ENCODE measurements around the gene BMF. TPM values are rescaled to one million over a fixed set of nuclear protein-coding genes. Genes with fewer than 3 reads are reported as not detected.

BMF gene
- total and polyA plus RNA-seq, 3 donors from 2014 or later, result 4.9 to 7.7 (median 6.9) TPM

- no peaks in the 10 kb centered on the region for H3K36me3 ChIP-seq (ENCODE audit: low read depth, missing control alignments)
- H3K4me3 ChIP-seq, result no peak overlapping the region
- no peak overlapping the region for H3K27ac ChIP-seq
- H3K4me1 ChIP-seq, result peaks cover 12% of the 10 kb centered on the region
- intact Hi-C loops (cut with DNase I; ENCODE audit: low total_unique reads), result loop anchor here (10.0 kb wide), 1 partner anchor 56 kb away; the partner anchor contains the start of gene BMF
- TF ChIP-seq POLR2A (IDR thresholded peaks at IDR 0.05) (no peak), CTCF (IDR thresholded peaks at IDR 0.05) (no peak)
- DNase-seq, result no peak
- WGBS, 2 donors, result 91 to 96% methylated on average over 3 of the region's 3 CpGs
- no peaks in the 10 kb centered on the region for H3K9me3 ChIP-seq
- H3K27me3 ChIP-seq, result no peaks in the 10 kb centered on the region
Measured at GRCh38 chr15:40048926-40049475, 59.7 kb downstream of the BMF start.

GRCh38 chr15:40048211-40048792 is 60.4 kb downstream of the BMF start:
- intact Hi-C loops (cut with DNase I; ENCODE audit: low total_unique reads), result loop anchor here (10.0 kb wide), 1 partner anchor 56 kb away; the partner anchor contains the start of gene BMF

GRCh38 chr15:40047415-40048210 is 61.1 kb downstream of the BMF start:
- intact Hi-C loops (cut with DNase I; ENCODE audit: low total_unique reads), result loop anchor here (10.0 kb wide), 1 partner anchor 57 kb away; the partner anchor contains the start of gene BMF
- WGBS, 2 donors, result 60 to 67% methylated on average over 10 to 15 of the region's 15 CpGs

More at GRCh38 chr15:40048211-40048792, 60.4 kb downstream of the BMF start:
- 74 to 79% methylated on average over 6 to 10 of the region's 10 CpGs for WGBS, 2 donors
- DNase-seq, result no peak
- peaks cover 12% of the 10 kb centered on the region for H3K4me1 ChIP-seq
- H3K27me3 ChIP-seq, result no peaks in the 10 kb centered on the region
- no peaks in the 10 kb centered on the region for H3K9me3 ChIP-seq
- TF ChIP-seq POLR2A (IDR thresholded peaks at IDR 0.05), result no peak
- TF ChIP-seq CTCF (IDR thresholded peaks at IDR 0.05), result no peak
- no peaks in the 10 kb centered on the region for H3K36me3 ChIP-seq (ENCODE audit: low read depth, missing control alignments)
- no peak overlapping the region for H3K27ac ChIP-seq
- no peak overlapping the region for H3K4me3 ChIP-seq

GRCh38 chr15:40046721-40047414 is 61.8 kb downstream of the BMF start:
- Histone ChIP-seq H3K9me3 (no peaks in the 10 kb centered on the region), H3K27ac (peak overlapping the region; percentile 25 to 53), H3K4me1 (peaks cover 12% of the 10 kb centered on the region), H3K27me3 (no peaks in the 10 kb centered on the region), H3K4me3 (no peak overlapping the region), H3K36me3 (ENCODE audit: low read depth, missing control alignments) (no peaks in the 10 kb centered on the region)
- DNase-seq, result no peak
- TF ChIP-seq CTCF (IDR thresholded peaks at IDR 0.05) (no peak), POLR2A (IDR thresholded peaks at IDR 0.05) (no peak)
- intact Hi-C loops (cut with DNase I; ENCODE audit: low total_unique reads), result loop anchor here (10.0 kb wide), 1 partner anchor 58 kb away; the partner anchor contains the start of gene BMF
- WGBS, 2 donors, result 84 to 100% methylated on average over 3 to 5 of the region's 5 CpGs

More at GRCh38 chr15:40047415-40048210, 61.1 kb downstream of the BMF start:
- peaks cover 12% of the 10 kb centered on the region for H3K4me1 ChIP-seq
- no peak overlapping the region for H3K4me3 ChIP-seq
- peak overlapping the region; percentile 25 to 53 for H3K27ac ChIP-seq
- no peaks in the 10 kb centered on the region for H3K36me3 ChIP-seq (ENCODE audit: low read depth, missing control alignments)
- DNase-seq, result no peak
- no peaks in the 10 kb centered on the region for H3K9me3 ChIP-seq
- H3K27me3 ChIP-seq, result no peaks in the 10 kb centered on the region
- TF ChIP-seq POLR2A (IDR thresholded peaks at IDR 0.05) (no peak), CTCF (IDR thresholded peaks at IDR 0.05) (no peak)

Measured in testis (tissue), 3 donors.